ENCODE measurements around the gene GALNT17.

The GALNT17 gene

GRCh38 chr7:71132127-71132376 is at the start of gene GALNT17:
TSS of gene GALNT17 (plus strand) at chr7:71132144.
- peak; percentile 71 for DNase-seq (ENCODE audit: low read depth, low spot score)

GRCh38 chr7:71095266-71095860 is 36.6 kb upstream of the GALNT17 start:
- no peak for DNase-seq (ENCODE audit: low read depth, low spot score)

- no peak for DNase-seq (ENCODE audit: low read depth, low spot score)
Observed at GRCh38 chr7:71096351-71096750, 35.6 kb upstream of the GALNT17 start.

- DNase-seq (ENCODE audit: low read depth, low spot score), result peak; percentile 66
Observed at GRCh38 chr7:71106226-71106625, 25.7 kb upstream of the GALNT17 start.

GRCh38 chr7:71112436-71112835 is 19.5 kb upstream of the GALNT17 start:
- no peak for DNase-seq (ENCODE audit: low read depth, low spot score)

DNA sequence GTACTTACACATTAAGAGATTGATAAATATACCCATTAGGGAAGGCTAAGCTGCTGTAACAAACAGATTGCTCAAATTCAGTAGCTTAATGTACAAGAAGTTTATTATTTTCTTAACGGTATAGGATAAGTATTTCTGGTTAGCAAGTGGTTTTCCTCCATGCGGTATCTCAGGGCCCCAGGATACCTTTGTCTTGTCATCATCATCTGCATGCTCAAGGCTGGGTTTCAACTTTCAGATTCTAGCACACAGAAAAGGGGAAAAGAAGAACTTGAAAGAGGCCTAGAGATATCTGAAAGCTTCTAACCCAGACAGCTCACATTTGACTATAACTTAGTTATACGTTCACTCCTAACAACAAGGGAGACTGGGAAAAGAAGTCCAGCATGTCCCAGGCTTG is 11.8 kb upstream of the GALNT17 start:
- DNase-seq (ENCODE audit: low read depth, low spot score), result no peak

DNA sequence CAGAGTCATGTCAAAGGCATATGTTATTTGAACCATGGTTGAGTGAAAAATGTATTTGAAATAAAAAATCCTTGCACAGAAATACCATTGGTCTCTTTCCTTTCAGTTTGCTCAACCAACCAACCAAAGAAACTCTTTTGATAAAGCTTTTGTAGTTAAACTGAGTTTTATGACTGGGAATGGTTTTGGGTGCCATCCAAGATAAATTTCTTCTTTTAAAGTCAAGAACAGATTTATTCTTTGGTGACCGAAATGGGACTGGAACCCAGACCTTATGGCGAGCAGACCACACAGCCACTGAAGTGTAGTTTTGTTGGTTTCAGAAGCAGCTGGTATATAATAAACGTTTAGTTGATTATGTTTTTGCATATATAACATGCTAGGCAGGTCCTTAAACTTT is 2.8 kb upstream of the GALNT17 start:
- DNase-seq (ENCODE audit: low read depth, low spot score), result peak; percentile 64

GRCh38 chr7:71130031-71130679 is 1.8 kb upstream of the GALNT17 start:
- no peak for DNase-seq (ENCODE audit: low read depth, low spot score)

DNA sequence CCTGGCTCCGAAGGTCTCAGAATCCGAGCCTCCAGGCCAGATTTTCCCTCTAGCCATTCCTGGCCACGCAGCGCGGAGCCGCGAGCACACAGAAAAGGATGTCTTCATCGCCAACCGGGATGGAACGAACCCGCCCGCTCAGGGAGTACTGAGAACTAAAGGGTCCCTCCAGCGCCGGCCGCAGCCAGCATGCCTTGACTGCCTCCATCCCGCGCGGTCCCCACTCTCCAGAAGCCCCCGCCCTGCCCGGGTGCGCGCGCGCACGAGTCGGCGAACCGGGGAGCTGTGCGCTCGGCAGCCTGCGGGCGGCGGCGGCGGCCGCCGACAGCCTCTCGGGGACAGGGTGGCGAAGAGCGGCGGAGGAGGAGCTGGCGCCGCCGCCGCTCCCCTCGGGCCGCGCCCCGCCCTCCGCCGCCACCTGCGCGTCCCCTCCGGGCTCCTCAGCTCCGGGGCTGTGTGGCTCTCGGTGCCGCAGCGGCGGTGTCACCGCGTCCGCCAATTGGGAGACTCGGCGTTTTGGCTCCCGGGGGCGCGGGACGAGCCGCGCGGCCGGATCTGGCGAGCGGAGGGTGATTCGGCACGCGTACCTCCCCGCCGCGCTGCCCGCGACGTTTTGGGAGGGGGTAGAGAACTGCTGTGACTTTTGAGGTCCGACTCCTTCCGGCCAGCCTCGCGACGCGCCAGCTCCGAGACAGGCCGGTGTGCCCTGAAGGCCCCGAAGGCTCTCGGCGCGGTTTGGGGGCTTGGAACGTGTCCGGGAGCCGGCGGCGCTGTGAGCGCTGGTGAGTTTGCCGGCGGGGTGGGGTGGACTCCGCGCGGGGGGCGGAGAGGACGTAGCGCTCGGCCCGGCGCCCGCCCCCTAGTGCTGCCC is 453 bp upstream of the GALNT17 start:
- DNase-seq (ENCODE audit: low read depth, low spot score), result peak; percentile 91

- DNase-seq (ENCODE audit: low read depth, low spot score), result peak; percentile 74
Observed at GRCh38 chr7:71132377-71133231, 660 bp downstream of the GALNT17 start.

DNA sequence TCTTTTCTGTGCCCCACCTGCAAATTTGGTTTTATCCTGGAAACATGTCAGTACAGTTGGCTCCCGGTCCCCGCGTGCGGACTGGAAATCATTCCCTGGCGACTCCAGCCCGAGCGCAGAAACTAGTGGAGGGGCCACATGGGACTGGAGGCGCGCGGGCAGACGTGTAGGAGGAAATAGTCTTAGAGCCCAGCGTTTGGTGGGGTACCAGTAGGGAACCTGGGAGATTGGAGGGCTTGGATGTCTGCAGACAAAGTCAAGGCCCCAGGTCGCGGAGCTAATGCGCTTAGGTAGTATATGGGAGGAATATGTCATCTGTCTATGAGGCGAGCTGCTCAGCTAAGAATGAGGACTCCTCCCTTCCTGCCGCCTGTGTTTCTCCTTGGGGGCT is 1.3 kb downstream of the GALNT17 start:
- DNase-seq (ENCODE audit: low read depth, low spot score), result no peak

GRCh38 chr7:71133856-71134255 is 1.9 kb downstream of the GALNT17 start:
- DNase-seq (ENCODE audit: low read depth, low spot score), result no peak

DNA sequence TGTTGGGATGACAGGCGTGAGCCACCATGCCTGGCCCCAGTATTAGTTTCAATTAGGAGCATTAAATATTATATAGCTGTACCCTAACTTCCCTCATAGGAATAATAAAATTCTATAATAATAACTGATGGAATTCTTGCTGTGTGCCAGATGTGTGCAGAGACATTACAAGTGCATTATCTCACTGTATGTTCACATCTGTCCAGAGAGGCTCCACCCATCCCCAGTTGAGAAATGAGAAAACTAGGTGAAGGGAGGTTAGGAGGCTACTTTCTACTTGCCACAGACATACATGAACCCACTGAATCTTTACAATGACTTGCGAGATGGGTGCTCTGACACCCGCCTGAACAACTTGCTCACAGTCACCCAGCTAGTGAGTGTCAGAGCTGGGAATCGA is 3.2 kb downstream of the GALNT17 start:
- DNase-seq (ENCODE audit: low read depth, low spot score), result no peak

- no peak for DNase-seq (ENCODE audit: low read depth, low spot score)
Observed at GRCh38 chr7:71135663-71136062, 3.7 kb downstream of the GALNT17 start.

- DNase-seq (ENCODE audit: low read depth, low spot score), result no peak
Observed at GRCh38 chr7:71137479-71137878, 5.5 kb downstream of the GALNT17 start.

DNA sequence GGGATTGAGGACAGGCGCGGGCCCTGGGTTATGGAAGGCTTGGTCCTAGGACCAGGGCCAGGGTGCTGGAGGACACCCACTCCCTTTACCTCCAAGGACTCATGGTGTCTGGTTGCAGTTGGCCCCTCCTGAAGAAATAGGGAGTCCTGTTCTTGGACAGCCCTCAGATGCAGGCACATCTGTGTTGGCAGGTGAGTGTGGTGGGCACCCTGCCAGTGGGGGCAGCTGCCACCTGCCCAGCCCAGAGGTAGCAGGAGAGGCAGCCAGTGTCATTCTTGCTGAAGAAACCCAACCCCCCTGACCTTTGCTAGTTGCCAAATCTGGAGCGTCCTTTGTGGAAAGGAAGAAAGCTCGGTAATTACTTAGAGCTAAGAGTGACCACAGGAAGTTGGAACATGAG is 8.3 kb downstream of the GALNT17 start:
- no peak for DNase-seq (ENCODE audit: low read depth, low spot score)

GRCh38 chr7:71144963-71145362 is 13.0 kb downstream of the GALNT17 start:
- DNase-seq (ENCODE audit: low read depth, low spot score), result peak; percentile 54

- DNase-seq (ENCODE audit: low read depth, low spot score), result peak; percentile 36
Observed at GRCh38 chr7:71145906-71146901, 14.3 kb downstream of the GALNT17 start.

- no peak for DNase-seq (ENCODE audit: low read depth, low spot score)
Observed at GRCh38 chr7:71148098-71148497, 16.2 kb downstream of the GALNT17 start.

DNA sequence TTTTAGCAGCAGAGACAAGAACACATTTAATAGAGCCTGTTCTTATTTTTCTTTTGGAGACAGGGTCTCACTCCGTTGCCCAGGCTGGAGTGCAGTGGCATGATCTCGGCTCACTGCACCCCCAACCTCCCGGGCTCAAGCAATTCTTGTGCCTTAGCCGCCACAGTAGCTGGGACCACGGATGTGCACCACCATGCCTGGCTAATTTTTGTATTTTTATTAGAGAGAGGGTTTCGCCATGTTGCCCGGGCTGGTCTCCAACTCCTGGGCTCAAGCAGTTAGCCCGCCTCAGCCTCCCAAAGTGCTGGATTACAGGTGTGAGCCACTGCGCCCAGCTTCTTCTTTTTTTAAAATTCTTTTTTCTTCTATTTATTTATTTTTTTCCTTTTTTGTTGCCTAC is 23.3 kb downstream of the GALNT17 start:
- no peak for DNase-seq (ENCODE audit: low read depth, low spot score)

DNA sequence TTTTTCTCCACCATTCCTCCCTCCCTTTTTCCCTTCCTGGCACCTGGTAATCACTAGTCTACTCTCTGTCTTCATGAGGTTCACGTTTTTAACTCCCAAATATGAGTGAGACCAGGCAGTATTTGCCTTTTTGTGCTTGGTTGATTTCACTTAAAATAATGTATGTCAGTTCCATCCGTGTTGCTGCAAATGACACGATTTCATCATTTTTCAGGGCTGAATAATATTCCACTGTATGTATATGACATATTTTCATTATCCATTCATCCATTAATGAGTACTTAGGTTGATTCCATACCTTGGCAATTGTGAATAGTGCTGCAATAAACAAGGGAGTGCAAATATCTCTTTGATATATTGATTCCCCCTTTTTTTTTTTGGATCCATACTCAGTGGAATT is 25.8 kb downstream of the GALNT17 start:
- no peak for DNase-seq (ENCODE audit: low read depth, low spot score)

Measured in astrocyte of the hippocampus (primary cell).